ENCODE measurements around the gene POLA2. TPM values are rescaled to one million over a fixed set of nuclear protein-coding genes. Genes with fewer than 3 reads are reported as not detected.

Gene POLA2
- total RNA-seq, 1 experiment from 2014 or later, result 37.7 TPM

GRCh38 chr11:65329478-65329877, 67.7 kb downstream of the POLA2 start:
- H3K9ac ChIP-seq (ENCODE audit: extremely low read depth, insufficient read length, low read length), result no peak overlapping the region
- no peak overlapping the region for H3K27ac Mint-ChIP-seq

More at GRCh38 chr11:65329478-65329877, 67.7 kb downstream of the POLA2 start:
- no peak for DNase-seq
- Mint-ChIP-seq H3K4me3 (no peak overlapping the region), H3K36me3 (ENCODE audit: insufficient read depth in 1 of 3, low read depth in 3 of 3) (peaks cover 0 to 1% (median 0%) of the 10 kb centered on the region in 3 experiments; a peak in 1 of 7 replicates), H3K9me3 (no peaks in the 10 kb centered on the region), H3K4me1 (peaks cover 8 to 9% of the 10 kb centered on the region in 2 experiments), H3K27me3 (ENCODE audit: low read depth) (peaks cover 4% of the 10 kb centered on the region)
- Histone ChIP-seq H2BK120ac (ENCODE audit: low read depth, low read length, poor library complexity, severe bottlenecking) (no peak overlapping the region), H3K27ac (ENCODE audit: insufficient read length, low read depth, low read length) (no peak overlapping the region), H3K79me1 (ENCODE audit: insufficient read depth, low read depth, low read length, poor library complexity, severe bottlenecking) (no peaks in the 10 kb centered on the region), H2BK5ac (ENCODE audit: insufficient read length, low read length) (no peak overlapping the region), H2AK5ac (ENCODE audit: insufficient read length, low read length) (no peak overlapping the region), H3K4ac (ENCODE audit: low read depth, low read length) (no peak overlapping the region), H2AFZ (ENCODE audit: low read length) (peak overlapping the region; percentile 59), H3K23me2 (ENCODE audit: insufficient read length, low read depth, low read length, poor library complexity, severe bottlenecking) (peaks cover 2% of the 10 kb centered on the region), H4K91ac (ENCODE audit: insufficient read length, low read depth, low read length) (no peak overlapping the region), H3T11ph (ENCODE audit: low read length) (no peak overlapping the region), H2BK12ac (ENCODE audit: insufficient read length, low read depth, low read length) (no peak overlapping the region), H3K14ac (ENCODE audit: insufficient read depth, low read length) (no peak overlapping the region), H3K4me2 (ENCODE audit: insufficient read depth, insufficient read length, low read length) (no peak overlapping the region), H3K18ac (ENCODE audit: insufficient read length, low read depth, low read length) (no peak overlapping the region), H4K20me1 (ENCODE audit: control insufficient read depth, insufficient read depth, insufficient read length) (no peaks in the 10 kb centered on the region), H3K4me1 (ENCODE audit: insufficient read depth, low read length) (no peaks in the 10 kb centered on the region), H4K8ac (replicated peaks; ENCODE audit: insufficient read length, low read depth, low read length) (no peak overlapping the region), H3K79me2 (ENCODE audit: insufficient read depth, low read length) (peaks cover 2% of the 10 kb centered on the region; the same call in 1 of the 2 replicates), H3K9me3 (ENCODE audit: control insufficient read depth, low read depth, low read length) (no peaks in the 10 kb centered on the region), H3K56ac (ENCODE audit: insufficient read length, low read depth, low read length) (no peak overlapping the region), H3K27me3 (ENCODE audit: insufficient read depth, low read length) (no peaks in the 10 kb centered on the region), H2BK20ac (ENCODE audit: low read depth, low read length, poor library complexity, severe bottlenecking) (no peak overlapping the region), H2BK15ac (ENCODE audit: low read depth, low read length) (no peak overlapping the region), H3K23ac (ENCODE audit: insufficient read length, low read depth, low read length) (no peak overlapping the region), H4K5ac (ENCODE audit: insufficient read length, low read depth, low read length) (no peak overlapping the region)
- TF ChIP-seq, protein P1, sequence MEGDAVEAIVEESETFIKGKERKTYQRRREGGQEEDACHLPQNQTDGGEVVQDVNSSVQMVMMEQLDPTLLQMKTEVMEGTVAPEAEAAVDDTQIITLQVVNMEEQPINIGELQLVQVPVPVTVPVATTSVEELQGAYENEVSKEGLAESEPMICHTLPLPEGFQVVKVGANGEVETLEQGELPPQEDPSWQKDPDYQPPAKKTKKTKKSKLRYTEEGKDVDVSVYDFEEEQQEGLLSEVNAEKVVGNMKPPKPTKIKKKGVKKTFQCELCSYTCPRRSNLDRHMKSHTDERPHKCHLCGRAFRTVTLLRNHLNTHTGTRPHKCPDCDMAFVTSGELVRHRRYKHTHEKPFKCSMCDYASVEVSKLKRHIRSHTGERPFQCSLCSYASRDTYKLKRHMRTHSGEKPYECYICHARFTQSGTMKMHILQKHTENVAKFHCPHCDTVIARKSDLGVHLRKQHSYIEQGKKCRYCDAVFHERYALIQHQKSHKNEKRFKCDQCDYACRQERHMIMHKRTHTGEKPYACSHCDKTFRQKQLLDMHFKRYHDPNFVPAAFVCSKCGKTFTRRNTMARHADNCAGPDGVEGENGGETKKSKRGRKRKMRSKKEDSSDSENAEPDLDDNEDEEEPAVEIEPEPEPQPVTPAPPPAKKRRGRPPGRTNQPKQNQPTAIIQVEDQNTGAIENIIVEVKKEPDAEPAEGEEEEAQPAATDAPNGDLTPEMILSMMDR (conservative IDR thresholded peaks at IDR 0.05), result no peak
- WGBS (ENCODE audit: extremely low coverage, insufficient read length, low lambda C conversion rate), result no CpG with 5 or more reads among the region's 2 CpGs

Data from H9 (cell line).